Measurements from ENCODE around the gene RECK. TPM values are rescaled to one million over a fixed set of nuclear protein-coding genes. Genes with fewer than 3 reads are reported as not detected.
"Not testable (repeated sequence)": the region's sequence is repeated elsewhere in the genome, so short reads cannot be mapped to it uniquely, and the experiment has no call there.

RECK gene
- total RNA-seq, 4 donors from 2014 or later, result 7.1 to 20.0 (median 18.6) TPM

DNA sequence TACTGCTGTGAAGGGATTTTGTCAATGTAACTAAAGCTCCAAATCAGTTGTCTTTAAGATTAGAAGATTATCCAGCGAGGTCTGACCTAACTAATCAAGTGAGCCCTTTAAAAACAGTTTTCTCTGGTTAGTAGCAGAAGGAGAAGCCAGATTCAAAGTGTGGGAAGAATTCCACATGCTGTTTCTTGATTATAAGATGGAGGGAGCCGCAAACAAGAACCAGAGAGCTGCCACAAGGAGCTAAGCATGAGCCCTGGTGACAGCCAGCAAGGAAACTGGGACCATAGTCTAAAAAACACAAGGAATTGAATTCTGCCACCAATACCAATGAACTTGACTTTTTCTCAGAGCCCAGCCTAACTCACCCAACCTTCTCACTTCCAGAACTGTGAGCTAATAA, 41.8 kb upstream of the RECK start:
- intact Hi-C loops (cut with DNase I), result no loop called here
- Histone ChIP-seq H3K9me3 (no peaks in the 10 kb centered on the region), H3K36me3 (no peaks in the 10 kb centered on the region), H3K4me3 (replicated peaks in 1 of 3) (no peak overlapping the region), H3K27ac (no peak overlapping the region), H3K27me3 (no peaks in the 10 kb centered on the region), H3K4me1 (peaks cover 7 to 24% of the 10 kb centered on the region in 2 donors)
- TF ChIP-seq, protein P1, sequence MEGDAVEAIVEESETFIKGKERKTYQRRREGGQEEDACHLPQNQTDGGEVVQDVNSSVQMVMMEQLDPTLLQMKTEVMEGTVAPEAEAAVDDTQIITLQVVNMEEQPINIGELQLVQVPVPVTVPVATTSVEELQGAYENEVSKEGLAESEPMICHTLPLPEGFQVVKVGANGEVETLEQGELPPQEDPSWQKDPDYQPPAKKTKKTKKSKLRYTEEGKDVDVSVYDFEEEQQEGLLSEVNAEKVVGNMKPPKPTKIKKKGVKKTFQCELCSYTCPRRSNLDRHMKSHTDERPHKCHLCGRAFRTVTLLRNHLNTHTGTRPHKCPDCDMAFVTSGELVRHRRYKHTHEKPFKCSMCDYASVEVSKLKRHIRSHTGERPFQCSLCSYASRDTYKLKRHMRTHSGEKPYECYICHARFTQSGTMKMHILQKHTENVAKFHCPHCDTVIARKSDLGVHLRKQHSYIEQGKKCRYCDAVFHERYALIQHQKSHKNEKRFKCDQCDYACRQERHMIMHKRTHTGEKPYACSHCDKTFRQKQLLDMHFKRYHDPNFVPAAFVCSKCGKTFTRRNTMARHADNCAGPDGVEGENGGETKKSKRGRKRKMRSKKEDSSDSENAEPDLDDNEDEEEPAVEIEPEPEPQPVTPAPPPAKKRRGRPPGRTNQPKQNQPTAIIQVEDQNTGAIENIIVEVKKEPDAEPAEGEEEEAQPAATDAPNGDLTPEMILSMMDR (IDR thresholded peaks at IDR 0.05), result no peak
- no peak for TF ChIP-seq POLR2A (IDR thresholded peaks at IDR 0.05)
- WGBS, 2 donors, result 59 to 71% methylated on average over 2 of the region's 2 CpGs
- no peak for DNase-seq

DNA sequence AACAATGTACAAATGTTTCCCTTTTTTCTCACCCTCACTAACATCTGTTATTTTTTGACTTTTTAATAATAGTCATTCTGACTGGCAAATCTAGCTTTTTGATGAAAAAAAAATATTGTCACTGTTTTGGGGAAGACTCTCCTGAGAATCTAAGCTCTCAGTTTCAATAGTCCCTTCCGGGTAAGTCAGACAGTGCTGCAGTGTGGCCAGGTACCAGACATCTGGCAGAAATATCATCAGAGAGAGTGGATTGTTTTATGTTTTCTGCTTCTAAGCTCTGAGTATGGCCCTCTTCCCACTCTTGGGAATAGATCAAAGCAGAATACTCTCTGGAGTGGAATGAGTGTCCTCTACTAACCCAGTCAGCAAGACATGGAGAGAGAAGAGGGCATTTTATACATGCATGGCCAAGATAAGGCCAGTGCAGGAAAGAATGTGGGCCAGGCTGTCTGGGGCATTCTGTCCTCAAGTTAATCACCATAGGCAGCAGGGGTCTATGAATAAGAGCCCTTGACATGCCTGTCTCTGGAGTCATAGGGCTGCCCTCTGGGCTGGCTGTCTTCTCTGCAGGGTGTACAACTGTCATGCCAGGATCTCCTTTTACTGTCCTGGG, 40.2 kb upstream of the RECK start:
- no peak overlapping the region for H3K4me3 ChIP-seq (replicated peaks in 1 of 3)
- H3K27me3 ChIP-seq, result no peaks in the 10 kb centered on the region
- peak overlapping the region; percentile 37 to 67 (median 53) for H3K27ac ChIP-seq
- TF ChIP-seq POLR2A (IDR thresholded peaks at IDR 0.05), result no peak
- TF ChIP-seq, protein P1 (IDR thresholded peaks at IDR 0.05), result no peak
- 26 to 35% methylated on average over 1 of the region's 1 CpG for WGBS, 2 donors
- H3K4me1 ChIP-seq, result peaks cover 7 to 24% of the 10 kb centered on the region in 2 donors
- H3K36me3 ChIP-seq, result no peaks in the 10 kb centered on the region
- DNase-seq, result peak; percentile 72 to 85
- intact Hi-C loops (cut with DNase I), result no loop called here
- no peaks in the 10 kb centered on the region for H3K9me3 ChIP-seq

DNA sequence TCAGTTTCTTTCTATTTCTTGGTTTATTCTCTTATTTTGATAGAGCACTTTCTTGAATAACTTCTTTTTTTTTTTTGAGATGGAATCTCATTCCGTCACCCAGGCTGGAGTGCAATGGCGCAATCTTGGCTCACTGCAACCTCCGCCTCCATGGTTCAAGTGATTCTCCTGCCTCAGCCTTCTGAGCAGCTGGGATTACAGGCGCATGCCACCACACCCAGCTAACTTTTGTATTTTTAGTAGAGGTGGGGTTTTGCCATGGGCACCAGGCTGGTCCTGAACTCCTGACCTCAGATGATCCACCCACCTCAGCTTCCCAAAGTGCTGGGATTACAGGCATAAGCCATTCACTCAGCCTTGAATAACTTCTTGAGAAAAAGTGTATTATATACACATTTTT, 39.7 kb upstream of the RECK start:
- H3K27me3 ChIP-seq; H3K9me3 ChIP-seq; H3K36me3 ChIP-seq; intact Hi-C loops (cut with DNase I); H3K4me3 ChIP-seq (replicated peaks in 1 of 3): not testable (repeated sequence)
- H3K4me1 ChIP-seq, result peaks cover 7 to 24% of the 10 kb centered on the region in 2 donors
- peak; percentile 59 for DNase-seq
- H3K27ac ChIP-seq, result peak overlapping the region in 2 of 3 donors; percentile 37 to 67
- 40 to 44% methylated on average over 4 of the region's 4 CpGs for WGBS, 2 donors

DNA sequence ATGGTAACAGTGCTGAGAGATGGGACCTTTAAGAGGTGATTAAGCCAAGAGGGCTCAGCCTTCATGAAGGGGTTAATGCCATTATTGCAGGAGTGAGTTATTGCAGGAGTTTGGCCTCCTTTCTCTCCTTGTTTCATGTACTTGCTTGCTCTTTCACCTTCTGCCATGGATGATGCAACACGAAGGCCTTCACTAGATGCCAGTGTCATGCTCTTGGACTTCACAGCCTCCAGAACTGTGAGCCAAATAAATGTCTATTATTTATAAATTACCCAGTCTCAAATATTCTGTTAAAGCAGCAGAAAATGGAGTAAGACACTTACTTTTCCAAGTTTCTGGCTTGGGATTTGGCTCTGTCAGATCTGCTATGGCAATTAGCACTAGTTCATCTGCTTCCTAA, 38.4 kb upstream of the RECK start:
- H3K4me3 ChIP-seq (replicated peaks in 1 of 3), result no peak overlapping the region
- H3K27ac ChIP-seq, result no peak overlapping the region
- 86 to 94% methylated on average over 1 of the region's 1 CpG for WGBS, 2 donors
- intact Hi-C loops (cut with DNase I), result no loop called here
- no peaks in the 10 kb centered on the region for H3K36me3 ChIP-seq
- peaks cover 7 to 20% of the 10 kb centered on the region in 2 donors for H3K4me1 ChIP-seq
- DNase-seq, result no peak
- H3K27me3 ChIP-seq, result no peaks in the 10 kb centered on the region
- no peak for TF ChIP-seq POLR2A (IDR thresholded peaks at IDR 0.05)
- TF ChIP-seq, protein P1 (IDR thresholded peaks at IDR 0.05), result no peak
- H3K9me3 ChIP-seq, result no peaks in the 10 kb centered on the region

DNA sequence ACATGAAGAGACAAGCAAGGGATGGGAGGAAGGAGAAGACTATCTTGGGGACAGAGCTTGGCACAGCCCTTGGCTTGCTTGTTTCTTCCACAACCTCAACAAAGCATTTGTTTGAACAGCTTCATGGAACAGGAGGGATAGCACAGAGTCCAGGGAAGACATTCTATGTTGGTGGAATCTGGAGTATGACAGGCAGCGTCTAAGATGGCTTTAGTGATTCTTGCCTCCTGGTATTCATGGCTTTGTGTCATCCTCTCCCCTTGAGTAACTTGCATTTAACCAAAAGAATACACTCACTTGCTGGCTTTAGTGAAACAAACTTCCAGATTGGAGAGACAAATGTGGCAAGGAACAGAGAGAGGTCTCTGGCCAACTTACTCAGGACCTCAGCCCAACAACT, 30.8 kb upstream of the RECK start:
- Histone ChIP-seq H3K36me3 (no peaks in the 10 kb centered on the region), H3K27me3 (no peaks in the 10 kb centered on the region), H3K4me3 (replicated peaks in 1 of 3) (no peak overlapping the region), H3K27ac (no peak overlapping the region), H3K4me1 (no peaks in the 10 kb centered on the region), H3K9me3 (no peaks in the 10 kb centered on the region)
- intact Hi-C loops (cut with DNase I), result no loop called here
- no peak for TF ChIP-seq POLR2A (IDR thresholded peaks at IDR 0.05)
- TF ChIP-seq, protein P1 (IDR thresholded peaks at IDR 0.05), result no peak
- DNase-seq, result no peak
- 67 to 100% methylated on average over 1 of the region's 1 CpG for WGBS, 2 donors
